ENCODE measurements around the gene CLEC11A.
A peak's percentile ranks its signal among the peaks of the same experiment; 100 is the strongest.

CLEC11A gene

DNA sequence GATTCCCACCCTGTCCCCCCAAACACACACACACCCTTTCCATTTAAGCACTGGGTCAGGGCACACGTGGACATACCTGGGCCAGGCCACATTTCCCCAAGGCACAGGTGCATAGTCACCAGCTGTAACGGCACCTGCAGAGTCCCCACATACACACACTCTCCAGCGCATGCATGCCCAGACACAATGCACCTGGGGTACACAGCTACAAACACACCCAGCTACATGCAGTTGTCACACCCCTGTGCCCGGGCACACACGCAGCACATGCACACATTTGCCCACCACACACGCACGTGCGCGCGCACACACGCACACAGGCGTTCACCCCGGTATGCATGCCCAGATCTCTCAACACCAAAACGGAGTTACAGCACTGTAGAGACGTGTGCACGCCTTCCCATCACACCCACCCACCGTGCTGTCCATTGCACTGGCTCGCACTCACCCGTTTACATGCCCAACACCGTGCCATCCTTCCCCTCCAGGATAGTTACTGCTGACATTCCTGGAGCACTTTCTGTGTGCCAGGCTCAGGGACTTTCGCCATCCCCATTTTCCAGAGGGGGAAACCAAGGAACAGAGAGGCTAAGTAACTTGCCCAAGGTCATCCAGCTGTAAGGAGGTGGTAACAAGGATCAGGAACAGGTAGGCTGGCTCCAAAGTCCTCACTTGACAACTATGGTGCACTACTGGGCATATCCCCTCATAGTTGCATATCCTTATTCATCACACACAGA, 2.8 kb upstream of the CLEC11A start:
- peak in 3 of 10 donors; percentile 62 to 86 (median 73) for DNase-seq
- intact Hi-C loops (cut with DNase I) = loop anchor here (5.0 kb wide), 3 partner anchors 62 to 113 kb away; no protein-coding TSS in a partner anchor

DNA sequence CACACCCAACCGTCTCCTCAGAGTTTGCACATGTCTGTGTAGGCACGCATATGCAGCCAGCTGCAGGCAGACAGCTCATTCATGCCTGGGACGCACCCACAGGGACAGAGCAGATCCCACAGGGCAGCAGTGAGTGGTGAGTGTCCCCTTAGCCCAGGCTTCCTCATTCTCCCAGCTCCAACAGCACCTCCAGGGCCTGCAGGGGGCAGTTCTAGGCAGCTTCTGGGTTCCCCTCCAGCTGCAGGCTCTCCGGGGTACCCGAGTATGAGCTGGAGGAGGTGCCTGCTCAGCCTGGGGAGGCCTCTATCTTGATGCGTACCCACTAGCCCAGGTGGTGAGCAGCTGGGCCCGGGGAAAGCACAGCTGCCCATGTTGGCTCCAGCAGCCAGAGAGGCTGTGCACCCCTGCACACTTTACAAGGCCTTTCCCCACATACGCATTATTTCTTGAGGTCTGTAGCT, 2.2 kb upstream of the CLEC11A start:
- peak in 3 of 10 donors; percentile 73 to 87 (median 86) for DNase-seq
- intact Hi-C loops (cut with DNase I) = loop anchor here (5.0 kb wide), 3 partner anchors 61 to 114 kb away; no protein-coding TSS in a partner anchor

DNA sequence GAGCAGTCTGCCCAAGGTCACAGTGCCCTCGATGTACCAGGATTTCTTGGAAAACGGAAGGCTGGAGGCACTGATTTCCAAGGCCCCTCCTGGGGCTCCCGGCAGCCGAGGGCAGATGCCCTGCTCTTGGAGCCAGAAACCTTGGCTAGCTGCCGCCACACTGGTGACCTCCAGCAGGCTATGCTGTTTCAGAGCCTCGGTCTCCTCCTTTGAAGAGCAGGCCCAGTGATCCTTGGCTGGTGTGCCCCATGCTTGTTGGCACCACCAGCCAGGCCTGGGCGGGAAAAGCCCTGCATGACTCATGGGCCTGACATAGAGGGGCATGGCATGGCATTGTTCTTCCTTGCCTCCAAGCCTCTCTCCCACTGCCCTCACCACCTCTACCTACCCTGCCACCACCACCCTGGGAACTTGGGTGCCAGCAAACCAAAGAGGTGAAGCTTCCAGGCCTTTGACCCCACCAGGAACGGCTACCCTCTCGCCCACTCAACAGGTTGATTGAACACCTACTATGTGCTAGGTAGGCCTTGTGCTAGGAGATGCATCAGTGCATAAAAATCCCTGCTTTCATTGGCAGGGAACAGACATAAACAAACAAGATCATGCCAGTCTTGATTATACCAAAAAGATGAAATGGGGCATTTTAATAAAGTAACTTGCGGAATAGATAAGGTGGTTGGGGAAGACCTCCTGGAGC, 1.6 kb upstream of the CLEC11A start:
- peak in 3 of 10 donors; percentile 58 to 79 (median 71) for DNase-seq
- intact Hi-C loops (cut with DNase I) = loop anchor here (5.0 kb wide), 3 partner anchors 61 to 114 kb away; no protein-coding TSS in a partner anchor

DNA sequence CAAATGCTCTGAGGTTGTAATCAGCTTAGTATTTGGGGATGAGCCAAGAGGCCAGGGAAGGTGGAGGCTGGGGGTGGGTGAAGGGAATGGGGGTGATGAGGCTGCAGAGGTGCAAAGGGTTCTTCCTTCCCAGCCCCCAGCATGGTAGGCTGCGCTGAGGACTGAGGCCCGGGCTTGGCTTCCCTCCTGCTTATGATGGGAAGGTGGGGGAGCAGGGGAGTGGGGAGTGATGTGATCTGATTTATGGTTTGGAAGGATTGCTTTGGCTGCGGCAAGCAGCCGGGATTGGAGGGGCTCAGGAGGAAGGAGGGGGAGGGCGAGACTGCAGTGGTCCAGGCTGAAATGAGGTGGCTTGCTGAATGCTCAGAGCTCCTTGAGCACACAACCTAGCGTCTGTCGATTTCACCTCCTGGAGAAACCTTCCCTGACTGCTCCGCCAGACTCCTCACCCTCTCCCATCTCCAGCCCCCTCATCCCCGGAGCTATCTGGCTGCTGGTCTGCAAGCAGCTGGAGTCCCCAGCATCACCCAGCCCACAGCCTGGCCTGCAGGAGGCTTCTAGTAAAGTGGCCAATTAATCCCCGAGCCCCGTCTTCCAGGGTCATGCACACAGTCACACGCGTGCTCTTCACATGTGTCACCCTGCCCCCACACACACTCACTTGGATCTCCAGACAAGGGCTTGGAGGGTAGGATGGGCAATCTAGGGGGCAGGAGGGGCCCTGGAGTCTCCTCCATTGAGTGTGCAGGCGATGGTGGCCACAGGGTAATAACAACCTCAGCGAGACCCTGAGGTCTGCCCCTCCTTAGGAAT, 757 bp upstream of the CLEC11A start:
- DNase-seq = peak in 3 of 10 donors; percentile 31 to 61 (median 35)
- intact Hi-C loops (cut with DNase I) = loop anchor here (5.0 kb wide), 3 partner anchors 60 to 115 kb away; no protein-coding TSS in a partner anchor

DNA sequence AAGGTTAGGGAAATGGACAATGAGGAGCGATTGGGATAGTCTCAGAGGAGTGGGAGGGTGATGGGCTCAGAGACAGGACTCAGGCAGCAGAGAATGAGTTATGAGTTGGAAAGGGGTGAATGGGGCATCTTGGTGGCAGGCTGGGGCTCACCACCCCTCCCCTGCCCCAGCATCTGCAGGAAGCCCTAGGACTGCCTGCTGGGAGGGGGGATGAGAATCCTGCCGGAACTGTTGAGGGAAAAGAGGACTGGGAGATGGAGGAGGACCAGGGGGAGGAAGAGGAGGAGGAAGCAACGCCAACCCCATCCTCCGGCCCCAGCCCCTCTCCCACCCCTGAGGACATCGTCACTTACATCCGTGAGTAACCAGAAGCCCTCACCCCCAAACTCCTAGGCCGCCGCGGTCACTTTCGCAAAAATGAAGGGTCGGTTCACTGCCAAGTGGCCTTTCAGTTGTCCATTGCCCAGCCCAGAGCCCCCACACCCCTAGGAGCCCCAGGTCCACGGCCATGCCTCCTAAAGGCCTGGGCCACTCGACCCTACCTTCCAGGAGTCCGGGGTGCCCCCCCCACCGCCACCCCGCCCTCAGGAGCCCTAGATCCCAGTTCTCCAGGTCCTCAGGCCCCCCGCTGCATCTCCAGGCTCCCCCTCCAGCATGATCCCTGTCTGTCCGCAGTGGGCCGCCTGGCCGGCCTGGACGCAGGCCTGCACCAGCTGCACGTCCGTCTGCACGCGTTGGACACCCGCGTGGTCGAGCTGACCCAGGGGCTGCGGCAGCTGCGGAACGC, 764 bp downstream of the CLEC11A start:
- intact Hi-C loops (cut with DNase I) = loop anchor here (5.0 kb wide), 3 partner anchors 58 to 117 kb away; no protein-coding TSS in a partner anchor

DNA sequence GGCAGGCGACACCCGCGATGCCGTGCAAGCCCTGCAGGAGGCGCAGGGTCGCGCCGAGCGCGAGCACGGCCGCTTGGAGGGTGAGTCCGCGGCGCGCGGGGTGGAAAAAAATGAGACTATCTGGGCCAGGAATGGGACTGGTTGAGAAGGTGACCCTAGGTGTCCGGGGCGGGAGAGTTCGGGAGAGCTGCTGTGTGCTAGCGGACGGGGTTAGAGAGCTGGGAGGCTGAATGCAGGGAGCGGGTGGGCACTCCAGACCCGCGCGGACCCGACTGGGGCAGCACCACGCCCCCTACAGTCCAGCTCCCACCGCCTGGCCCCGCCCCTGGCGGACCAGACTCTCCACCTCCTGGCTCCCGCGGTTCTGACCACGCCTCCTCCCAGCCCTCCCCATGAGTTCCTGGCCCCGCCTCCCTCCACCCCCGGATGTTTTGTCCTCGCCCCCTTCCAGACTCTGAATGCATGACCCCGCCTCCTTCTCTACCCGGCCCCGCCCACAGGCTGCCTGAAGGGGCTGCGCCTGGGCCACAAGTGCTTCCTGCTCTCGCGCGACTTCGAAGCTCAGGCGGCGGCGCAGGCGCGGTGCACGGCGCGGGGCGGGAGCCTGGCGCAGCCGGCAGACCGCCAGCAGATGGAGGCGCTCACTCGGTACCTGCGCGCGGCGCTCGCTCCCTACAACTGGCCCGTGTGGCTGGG, 1.5 kb downstream of the CLEC11A start:
- intact Hi-C loops (cut with DNase I) = loop anchor here (5.0 kb wide), 3 partner anchors 58 to 117 kb away; no protein-coding TSS in a partner anchor

More for the DNA sequence above, 764 bp downstream of the CLEC11A start:
- DNase-seq = peak in 2 of 10 donors; percentile 70 to 72

DNA sequence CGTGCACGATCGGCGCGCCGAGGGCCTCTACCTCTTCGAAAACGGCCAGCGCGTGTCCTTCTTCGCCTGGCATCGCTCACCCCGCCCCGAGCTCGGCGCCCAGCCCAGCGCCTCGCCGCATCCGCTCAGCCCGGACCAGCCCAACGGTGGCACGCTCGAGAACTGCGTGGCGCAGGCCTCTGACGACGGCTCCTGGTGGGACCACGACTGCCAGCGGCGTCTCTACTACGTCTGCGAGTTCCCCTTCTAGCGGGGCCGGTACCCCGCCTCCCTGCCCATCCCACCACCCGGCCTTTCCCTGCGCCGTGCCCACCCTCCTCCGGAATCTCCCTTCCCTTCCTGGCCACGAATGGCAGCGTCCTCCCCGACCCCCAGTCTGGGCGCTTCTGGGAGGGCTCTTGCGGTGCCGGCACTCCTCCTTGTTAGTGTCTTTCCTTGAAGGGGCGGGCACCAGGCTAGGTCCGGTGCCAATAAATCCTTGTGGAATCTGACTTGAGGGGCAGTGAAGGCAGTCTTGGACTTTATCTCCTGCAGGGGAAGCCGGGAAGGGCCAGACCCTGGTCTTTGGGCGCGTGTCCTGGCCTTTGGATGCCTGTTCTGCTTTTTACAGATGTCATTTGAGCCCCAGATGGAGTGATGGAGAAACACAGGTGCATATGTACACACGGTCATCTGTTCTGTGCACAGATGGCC, 2.2 kb downstream of the CLEC11A start:
- peak in 1 of 10 donors; percentile 24 for DNase-seq
- intact Hi-C loops (cut with DNase I) = no loop called here

More for the DNA sequence above, 1.5 kb downstream of the CLEC11A start:
- peak; percentile 99 to 100 (median 99) for DNase-seq

DNA sequence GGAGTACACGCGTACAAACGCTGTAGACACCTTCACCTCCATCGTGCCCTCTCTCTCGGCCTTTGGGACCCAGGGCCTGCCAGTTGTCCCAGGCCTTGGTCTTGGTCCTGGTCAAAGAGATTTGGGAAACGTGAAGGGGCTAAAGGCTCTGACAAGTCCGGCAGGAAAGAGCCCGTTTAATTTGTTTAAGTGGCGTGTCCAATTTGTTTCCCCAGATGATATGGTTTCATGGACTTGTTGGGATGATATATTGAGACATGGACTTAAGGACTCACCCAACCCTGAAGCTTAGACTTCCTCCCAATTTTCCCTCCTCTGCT, 2.7 kb downstream of the CLEC11A start:
- DNase-seq = peak in 1 of 10 donors; percentile 71
- intact Hi-C loops (cut with DNase I) = no loop called here

DNA sequence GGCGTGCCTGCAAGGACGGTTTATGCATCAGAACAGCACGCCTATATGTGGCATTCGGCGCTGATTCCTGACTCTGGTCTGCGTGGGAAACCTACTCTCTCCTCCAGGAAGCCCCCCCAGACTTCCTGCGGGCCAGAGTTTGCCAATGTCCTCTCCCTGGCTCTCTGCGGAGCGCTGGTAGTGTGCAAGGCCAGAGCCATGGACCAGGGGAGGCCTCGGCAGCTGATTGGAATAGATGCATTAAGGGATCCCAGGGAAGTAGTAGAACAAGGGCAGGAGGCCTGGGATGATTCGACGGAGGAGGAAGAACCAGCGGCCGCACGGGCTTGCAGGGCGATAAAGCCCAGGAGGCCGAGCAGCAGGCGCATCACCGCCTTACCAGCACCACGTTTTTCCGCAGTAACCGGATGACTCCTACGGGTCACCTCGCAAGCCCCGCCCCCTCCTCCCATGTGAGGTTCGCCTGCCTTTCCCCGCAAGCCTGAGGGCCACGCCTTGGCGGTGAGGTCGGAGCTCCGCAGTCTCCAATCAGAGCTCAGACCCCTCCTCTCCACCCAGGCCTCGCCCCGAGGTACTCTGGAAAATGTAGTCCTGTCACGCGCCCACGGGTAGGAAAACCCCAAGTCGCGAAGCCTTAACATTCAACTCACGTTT, 5.0 kb downstream of the CLEC11A start:
- intact Hi-C loops (cut with DNase I) = no loop called here
- DNase-seq = peak; percentile 59 to 97 (median 78)

DNA sequence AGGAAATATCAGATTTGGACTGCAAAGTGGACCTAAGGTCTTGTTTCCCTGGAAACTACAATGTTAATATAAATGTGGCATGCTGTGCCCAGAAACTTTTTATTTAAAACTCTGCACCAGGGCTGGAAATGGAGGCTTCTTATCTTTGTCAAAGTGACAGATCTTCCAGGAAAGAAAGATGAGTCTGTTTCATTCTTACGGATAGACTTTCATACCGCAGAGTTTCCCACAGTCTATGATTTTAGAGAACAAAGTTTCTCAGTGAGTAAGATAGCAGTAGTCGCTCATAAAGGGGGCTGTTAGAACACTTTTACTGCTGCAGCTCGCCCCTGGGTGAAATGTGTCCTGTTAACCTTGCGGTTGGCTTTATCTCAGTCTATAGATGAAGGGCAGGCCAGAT, 6.7 kb downstream of the CLEC11A start:
- no peak for DNase-seq
- intact Hi-C loops (cut with DNase I) = no loop called here

DNA sequence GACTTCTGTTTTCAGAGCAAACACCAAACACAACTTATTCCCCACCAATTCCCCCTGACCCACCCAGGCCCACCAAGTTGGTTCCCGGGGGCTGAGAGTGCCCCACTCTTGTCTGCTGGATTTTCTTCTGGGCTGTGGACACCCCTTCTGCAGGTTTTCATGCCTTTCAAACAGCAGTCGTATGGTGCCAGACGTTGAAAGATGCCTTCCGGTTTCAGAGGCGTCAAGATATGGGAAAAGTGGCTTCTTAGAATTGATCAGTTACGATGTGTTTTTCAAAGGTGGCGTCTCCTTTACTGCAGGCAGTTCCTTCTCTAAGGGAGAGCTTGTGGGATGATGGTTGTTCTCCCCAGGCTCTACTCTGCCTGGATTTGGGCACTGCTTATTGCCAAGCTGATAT, 12.7 kb downstream of the CLEC11A start:
- peak in 2 of 10 donors; percentile 14 to 19 for DNase-seq
- intact Hi-C loops (cut with DNase I) = no loop called here

DNA sequence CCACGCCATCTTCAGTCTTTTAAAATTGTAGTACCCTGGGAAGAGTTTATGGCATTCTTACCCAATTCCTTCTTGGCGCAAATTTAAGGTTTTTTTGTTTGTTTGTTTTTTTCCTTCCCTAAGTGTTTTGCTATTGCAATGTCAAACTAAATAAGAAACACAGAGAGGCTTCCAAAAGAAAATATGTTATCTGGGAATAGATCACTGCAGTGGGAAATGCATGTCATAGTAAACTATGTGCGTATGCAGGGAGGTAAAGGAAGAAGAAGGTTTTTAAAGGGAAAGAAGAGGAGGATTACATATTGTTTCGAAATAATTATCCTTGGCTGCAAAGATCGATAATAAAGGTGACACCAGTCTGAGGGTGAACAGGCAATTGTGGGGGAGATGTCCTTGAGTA, 13.2 kb downstream of the CLEC11A start:
- intact Hi-C loops (cut with DNase I) = no loop called here
- DNase-seq = no peak

DNA sequence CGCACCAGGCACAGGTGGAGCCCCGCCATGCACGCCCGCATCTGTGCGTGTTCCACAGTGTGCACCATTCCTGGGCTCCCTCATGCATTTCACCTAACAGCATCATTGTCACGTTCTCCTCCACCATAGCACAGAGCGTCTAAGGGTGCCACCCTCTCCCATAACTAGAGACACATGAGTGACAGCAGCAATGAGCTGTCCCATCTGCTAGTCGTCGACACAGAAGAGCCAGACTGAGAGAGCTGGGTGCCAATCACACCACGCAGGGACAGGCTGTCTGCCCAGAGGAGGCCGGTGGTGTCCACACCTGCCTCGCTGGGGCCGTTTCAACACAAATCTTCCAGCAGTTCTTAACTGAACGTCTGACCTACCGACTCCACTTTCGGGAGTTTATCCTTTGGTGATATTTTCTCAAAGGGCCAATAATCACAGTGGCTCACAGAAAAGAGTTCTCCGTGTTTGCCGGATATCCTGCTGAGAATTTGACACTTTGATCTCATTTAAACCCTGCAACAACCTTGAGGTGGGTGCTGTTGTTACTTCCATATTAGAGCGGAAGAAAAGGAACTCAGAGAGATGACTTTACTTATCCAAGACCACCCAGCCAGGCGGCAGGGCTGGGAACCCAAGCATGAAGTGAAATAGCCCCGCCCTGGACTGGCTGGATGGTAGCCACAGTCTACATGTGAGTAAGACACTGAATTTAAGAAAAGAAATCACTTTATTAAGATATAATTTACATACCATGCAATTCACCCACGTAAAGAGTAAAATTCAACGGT, 16.2 kb downstream of the CLEC11A start:
- DNase-seq = peak in 2 of 10 donors; percentile 18 to 44
- intact Hi-C loops (cut with DNase I) = no loop called here

DNA sequence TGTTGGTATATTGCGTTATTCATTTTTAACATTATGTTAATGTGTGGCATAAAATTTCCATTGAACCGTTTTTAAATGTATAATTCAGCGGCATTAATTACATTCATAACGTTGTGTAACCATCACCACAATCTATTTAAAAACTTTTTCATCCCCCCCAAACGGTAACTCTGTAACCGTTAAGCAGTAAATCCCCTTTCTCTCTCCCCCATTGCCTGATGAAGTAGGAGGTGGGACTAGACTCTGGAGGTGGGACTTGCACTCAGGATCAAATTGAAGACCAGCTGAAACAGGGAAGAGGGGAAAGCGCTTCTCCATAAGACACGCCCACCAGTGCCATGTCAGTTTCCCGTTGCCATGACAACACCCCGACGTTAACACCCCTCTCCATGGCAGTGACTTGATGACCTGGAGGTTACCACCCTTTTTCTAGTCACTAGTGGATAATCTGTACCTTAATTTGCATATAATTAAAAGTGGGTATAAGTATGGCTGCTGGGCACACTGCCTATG, 16.8 kb downstream of the CLEC11A start:
- intact Hi-C loops (cut with DNase I) = no loop called here
- DNase-seq = peak in 2 of 10 donors; percentile 2 to 18

DNA sequence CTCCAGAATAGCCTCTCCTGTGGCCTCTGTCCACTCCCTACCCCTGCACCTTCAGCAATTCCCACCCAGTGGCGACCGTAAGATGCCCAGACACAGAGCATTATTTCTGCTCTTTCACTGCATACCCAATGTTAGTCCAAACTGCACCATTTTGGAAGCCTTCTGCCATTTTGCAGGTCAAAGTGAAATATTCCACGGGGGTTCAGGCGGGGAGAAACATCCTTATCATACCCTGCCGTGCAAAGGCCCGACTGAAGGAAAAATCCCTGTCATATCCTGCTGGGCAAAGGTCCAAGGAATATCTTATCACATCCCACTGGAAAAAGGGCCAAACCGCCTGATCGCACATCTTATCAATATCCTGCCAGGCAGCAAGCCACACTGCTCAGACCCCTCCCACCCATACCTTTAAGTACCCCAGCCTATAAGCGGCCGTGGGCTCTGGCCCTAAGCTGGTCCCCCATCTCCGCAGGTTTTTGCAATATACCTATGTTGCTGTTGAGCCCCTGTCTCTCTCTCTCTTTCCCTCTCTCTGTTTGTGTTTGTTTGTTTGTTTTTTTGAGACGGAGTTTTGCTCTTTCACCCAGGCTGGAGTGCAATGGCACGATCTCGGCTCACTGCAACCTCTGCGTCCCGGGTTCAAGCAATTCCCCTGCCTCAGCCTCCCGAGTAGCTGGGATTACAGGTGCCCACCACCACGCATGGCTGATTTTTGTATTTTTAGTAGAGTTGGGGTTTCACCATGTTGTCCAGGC, 18.2 kb downstream of the CLEC11A start:
- intact Hi-C loops (cut with DNase I) = no loop called here
- peak in 2 of 10 donors; percentile 22 to 36 for DNase-seq

DNA sequence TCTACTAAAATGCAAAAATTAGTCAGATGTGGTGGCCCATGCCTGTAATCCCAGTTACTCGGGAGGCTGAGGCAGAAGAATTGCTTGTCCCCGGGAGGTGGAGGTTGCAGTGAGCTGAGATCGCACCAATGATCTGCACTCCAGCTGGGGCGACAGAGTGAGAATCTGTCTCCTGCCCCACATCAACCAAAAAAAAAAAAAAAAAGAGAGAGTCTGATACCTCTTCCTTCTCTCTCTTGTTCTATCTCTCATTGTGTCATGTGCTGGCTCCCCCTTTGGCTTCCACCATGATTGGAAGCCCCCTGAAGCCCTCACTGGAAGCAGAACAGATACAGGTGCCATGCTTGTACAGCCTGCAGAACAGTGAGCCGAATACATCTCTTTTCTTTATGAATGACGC, 20.4 kb downstream of the CLEC11A start:
- peak in 1 of 10 donors; percentile 0 for DNase-seq
- intact Hi-C loops (cut with DNase I) = no loop called here
